Tibial nerve (tissue), 4 donors: ENCODE measurements around the gene KCTD18. TPM values are rescaled to one million over a fixed set of nuclear protein-coding genes. Genes with fewer than 3 reads are reported as not detected.
A peak's percentile ranks its signal among the peaks of the same experiment; 100 is the strongest.

ENCODE experiments used
- DNase-seq, 2 donors: peaks; one replicate each; pipeline ENCODE4 v3.0.0-alpha.2; 2019; ENCODE audit warnings: low spot score in 2 of 2
- H3K27ac ChIP-seq, 4 donors: fragments of 200-600 bp; sonication (generic) in 3 of 4; one replicate each; pipeline ENCODE4 v1.5.1; 2017 to 2019; ENCODE audit warnings: mild to moderate bottlenecking in 1 of 4
- H3K27me3 ChIP-seq, 2 donors: fragments of 200-600 bp; sonication (generic) in 1 of 2; one replicate each; pipeline versions ENCODE4 v1.5.1 to v1.6.0; 2017 to 2019
- H3K36me3 ChIP-seq, 3 donors: fragments of 200-600 bp; sonication (generic); one replicate each; pipeline ENCODE4 v1.5.1; 2018 to 2019
- H3K4me1 ChIP-seq, 4 donors: fragments of 200-600 bp; sonication (generic) in 3 of 4; one replicate each; pipeline ENCODE4 v1.5.1; 2017 to 2019
- H3K4me3 ChIP-seq, 4 donors: fragments of 200-600 bp; sonication (generic) in 3 of 4; one replicate each; pipeline ENCODE4 v1.5.1; 2017 to 2019; ENCODE audit warnings: mild to moderate bottlenecking in 1 of 4, moderate library complexity in 1 of 4
- H3K9me3 ChIP-seq, 4 donors: fragments of 200-600 bp; sonication (generic) in 3 of 4; one replicate each; pipeline ENCODE4 v1.5.1; 2017 to 2019
- CTCF ChIP-seq, 5 experiments: fragments of 200-600 bp in 3 of 5; fragments of 450-650 bp in 2 of 5; sonication (generic) in 3 of 5; IDR thresholded peaks; one replicate each; pipeline ENCODE4 v1.5.1; 2016 to 2019; ENCODE audit warnings: antibody characterized with exemption in 5 of 5, mild to moderate bottlenecking in 3 of 5, moderate library complexity in 2 of 5
- EP300 ChIP-seq, 2 donors: sonication (generic); formaldehyde crosslinking; IDR thresholded peaks; one replicate each; pipeline ENCODE4 v1.6.1; 2017; ENCODE audit warnings: antibody characterized with exemption in 2 of 2, mild to moderate bottlenecking in 1 of 2
- POLR2A ChIP-seq, 2 donors: fragments of 450-650 bp; IDR thresholded peaks; one replicate each; pipeline ENCODE4 v1.6.1; 2017; ENCODE audit warnings: antibody characterized with exemption in 2 of 2, mild to moderate bottlenecking in 2 of 2, moderate library complexity in 2 of 2
- WGBS, 2 donors: methylation state at CpG; one replicate each; pipeline ENCODE4 v1.1.5; 2018; 5-methylcytosine and 5-hydroxymethylcytosine counted together
- total RNA-seq, 4 donors: library from RNA; depleted of rRNA; stranded (reverse); fragments of >200 nt; gene quantifications; one replicate each; pipeline ENCODE4 v1.1.0, GENCODE V29; 2016

KCTD18 gene
- total RNA-seq, 4 donors from 2014 or later: 20.1 to 38.2 (median 24.5) TPM

- peak overlapping the region in 2 of 4 donors; percentile 29 to 60 for H3K27ac ChIP-seq
- 75 to 96% methylated on average over 3 of the region's 3 CpGs for WGBS, 2 donors
- H3K27me3 ChIP-seq: no peaks in the 10 kb centered on the region
- peaks cover 0 to 11% (median 1%) of the 10 kb centered on the region in 4 donors for H3K4me1 ChIP-seq
- no peak for DNase-seq
- H3K4me3 ChIP-seq: no peak overlapping the region
- H3K36me3 ChIP-seq: peaks cover 0 to 23% (median 0%) of the 10 kb centered on the region in 3 donors
- no peaks in the 10 kb centered on the region for H3K9me3 ChIP-seq
- TF ChIP-seq EP300 (IDR thresholded peaks at IDR 0.05): no peak
- TF ChIP-seq CTCF (IDR thresholded peaks at IDR 0.05): no peak
- TF ChIP-seq POLR2A (IDR thresholded peaks at IDR 0.05): no peak
Observed at GRCh38 chr2:200459101-200459500, 50.8 kb downstream of the KCTD18 start.

GRCh38 chr2:200456567-200456966 lies 53.3 kb downstream of the KCTD18 start:
- peaks cover 0 to 11% (median 1%) of the 10 kb centered on the region in 4 donors for H3K4me1 ChIP-seq
- no peaks in the 10 kb centered on the region for H3K27me3 ChIP-seq
- H3K9me3 ChIP-seq: no peaks in the 10 kb centered on the region
- TF ChIP-seq CTCF (IDR thresholded peaks at IDR 0.05) (no peak), POLR2A (IDR thresholded peaks at IDR 0.05) (no peak), EP300 (IDR thresholded peaks at IDR 0.05) (no peak)
- H3K36me3 ChIP-seq: peaks cover 0 to 28% (median 0%) of the 10 kb centered on the region in 3 donors
- DNase-seq: no peak
- H3K27ac ChIP-seq: no peak overlapping the region
- no peak overlapping the region for H3K4me3 ChIP-seq
- WGBS, 2 donors: 77 to 84% methylated on average over 2 of the region's 2 CpGs

- DNase-seq: no peak
- Histone ChIP-seq H3K4me3 (no peak overlapping the region), H3K9me3 (no peaks in the 10 kb centered on the region), H3K36me3 (peaks cover 0 to 29% (median 0%) of the 10 kb centered on the region in 3 donors), H3K27ac (no peak overlapping the region), H3K4me1 (peaks cover 0 to 11% (median 1%) of the 10 kb centered on the region in 4 donors), H3K27me3 (no peaks in the 10 kb centered on the region)
- TF ChIP-seq POLR2A (IDR thresholded peaks at IDR 0.05): no peak
- TF ChIP-seq CTCF (IDR thresholded peaks at IDR 0.05): no peak
- TF ChIP-seq EP300 (IDR thresholded peaks at IDR 0.05): no peak
- 53 to 59% methylated on average over 4 of the region's 4 CpGs for WGBS, 2 donors
Observed at GRCh38 chr2:200455958-200456421, 53.9 kb downstream of the KCTD18 start.

GRCh38 chr2:200454927-200455801 lies 54.7 kb downstream of the KCTD18 start:
- H3K9me3 ChIP-seq: no peaks in the 10 kb centered on the region
- no peaks in the 10 kb centered on the region for H3K27me3 ChIP-seq
- H3K4me1 ChIP-seq: peaks cover 0 to 11% (median 1%) of the 10 kb centered on the region in 4 donors
- 89 to 92% methylated on average over 4 of the region's 4 CpGs for WGBS, 2 donors
- no peak overlapping the region for H3K4me3 ChIP-seq
- TF ChIP-seq POLR2A (IDR thresholded peaks at IDR 0.05) (no peak), CTCF (IDR thresholded peaks at IDR 0.05) (no peak), EP300 (IDR thresholded peaks at IDR 0.05) (no peak)
- peaks cover 0 to 30% (median 0%) of the 10 kb centered on the region in 3 donors for H3K36me3 ChIP-seq
- no peak for DNase-seq
- no peak overlapping the region for H3K27ac ChIP-seq
